K562 (cell line): ENCODE measurements around the gene ASIC1. TPM values are rescaled to one million over a fixed set of nuclear protein-coding genes. Genes with fewer than 3 reads are reported as not detected.
A peak's percentile ranks its signal among the peaks of the same experiment; 100 is the strongest.

Experiments
- AFF1 ChIP-seq, 2 experiments: fragments of 450-650 bp; IDR thresholded peaks; 2 replicates each; pipeline ENCODE4 v1.6.1; 2018; ENCODE audit warnings: mild to moderate bottlenecking in 2 of 2, low read depth in 1 of 2; ENCODE audit not compliant: partially characterized antibody in 2 of 2
- BRCA1 ChIP-seq, 2 experiments: fragments of 450-650 bp in 1 of 2; sonication (generic) in 1 of 2; formaldehyde crosslinking in 1 of 2; IDR thresholded peaks; 2 replicates each; pipeline versions ENCODE4 v1.5.0 to v1.6.1; 2017 to 2020; ENCODE audit warnings: mild to moderate bottlenecking in 1 of 2, missing genetic modification reagents in 1 of 2
- DLX4 ChIP-seq: fragments of 250-450 bp; sonication (Bioruptor Pico); IDR thresholded peaks from 2 replicates; pipeline ENCODE4 v1.6.1; 2021; ENCODE audit warnings: mild to moderate bottlenecking
- E2F6 ChIP-seq, 2 experiments: IDR thresholded peaks; 2 replicates each; pipeline ENCODE4 v1.6.1; 2011; ENCODE audit warnings: borderline replicate concordance in 1 of 2, control low read depth in 1 of 2, low read depth in 1 of 2, low read length in 1 of 2, mild to moderate bottlenecking in 1 of 2, mixed read lengths in 1 of 2, moderate library complexity in 1 of 2; ENCODE audit not compliant: insufficient read depth in 1 of 2, insufficient read length in 1 of 2, poor library complexity in 1 of 2, severe bottlenecking in 1 of 2; ENCODE audit errors: extremely low read depth in 1 of 2
- EGR1 ChIP-seq: fragments of 450-650 bp; conservative IDR thresholded peaks from 2 replicates; pipeline ENCODE4 v1.6.1; 2017; ENCODE audit warnings: mild to moderate bottlenecking
- HMGN3 ChIP-seq: IDR thresholded peaks from 2 replicates; pipeline ENCODE4 v1.6.1; 2011; ENCODE audit warnings: borderline replicate concordance, low read depth, mild to moderate bottlenecking, mixed read lengths, low read length; ENCODE audit not compliant: insufficient read length; ENCODE audit errors: extremely low read depth
- KLF10 ChIP-seq: fragments of 250-450 bp; sonication (Bioruptor Pico); IDR thresholded peaks from 2 replicates; pipeline ENCODE4 v1.6.1; 2021; ENCODE audit warnings: matching md5 sums
- MEF2A ChIP-seq: IDR thresholded peaks from 2 replicates; pipeline ENCODE4 v1.6.1; 2011; ENCODE audit warnings: low read depth, mild to moderate bottlenecking, low read length, moderate library complexity; ENCODE audit not compliant: control insufficient read depth
- PML ChIP-seq: IDR thresholded peaks from 2 replicates; pipeline ENCODE4 v1.6.1; 2012; ENCODE audit warnings: low read length, inconsistent platforms
- SMARCB1 ChIP-seq: IDR thresholded peaks from 2 replicates; pipeline ENCODE4 v1.6.1; 2011; ENCODE audit warnings: improper control_type of control experiment, low read depth; ENCODE audit not compliant: insufficient read length
- SRSF3 ChIP-seq: fragments of 200-400 bp; formaldehyde crosslinking; IDR thresholded peaks from 2 replicates; pipeline ENCODE4 v1.6.1; 2016; ENCODE audit warnings: mild to moderate bottlenecking, low read length, moderate library complexity; ENCODE audit not compliant: insufficient read depth
- THRAP3 ChIP-seq: fragments of 450-650 bp; IDR thresholded peaks from 2 replicates; pipeline ENCODE4 v1.6.1; 2016; ENCODE audit warnings: mild to moderate bottlenecking, inconsistent platforms, borderline replicate concordance
- THRB ChIP-seq: fragments of 450-650 bp; formaldehyde crosslinking; conservative IDR thresholded peaks from 2 replicates; pipeline ENCODE4 v1.4.0; 2022; ENCODE audit warnings: mild to moderate bottlenecking, missing genetic modification characterization
- ZBTB11 ChIP-seq, 3 experiments: fragments of 200-800 bp in 1 of 3; fragments of 250-450 bp in 1 of 3; fragments of 450-650 bp in 1 of 3; sonication (Bioruptor Pico) in 1 of 3; sonication (Bioruptor generic) in 1 of 3; formaldehyde crosslinking in 1 of 3; IDR thresholded peaks; 2 replicates each; pipeline versions ENCODE4 v1.6.1 to v1.8.0; 2016 to 2022; ENCODE audit warnings: mild to moderate bottlenecking in 2 of 3, missing genetic modification characterization in 2 of 3, missing compliant biosample characterization in 1 of 3, moderate library complexity in 1 of 3
- ZNF780A ChIP-seq: fragments of 250-450 bp; sonication (Bioruptor Pico); IDR thresholded peaks from 2 replicates; pipeline ENCODE4 v1.5.0; 2021; ENCODE audit warnings: mild to moderate bottlenecking
- polyA plus RNA-seq, 8 experiments: library from polyadenylated mRNA; depleted of rRNA in 4 of 8; stranded (reverse) in 5 of 8; unstranded in 3 of 8; fragments of >200 nt; fragmentation: Nextera tagmentation in 2 of 8; fragmentation: Illumina TruSeq in 1 of 8; extraction: Ambion mirVana in 2 of 8; extraction: Trizol in 1 of 8; gene quantifications; 2 replicates each; pipeline versions ENCODE4 v1.2.1 to v1.2.3, GENCODE V29; 2011 to 2014; ENCODE audit warnings: inconsistent platforms in 1 of 8, missing spikeins in 1 of 8
- total RNA-seq, 7 experiments: library from RNA; depleted of rRNA in 6 of 7; stranded (reverse); fragments of >200 nt in 6 of 7; fragmentation: Illumina TruSeq in 2 of 7; extraction: Trizol in 2 of 7; gene quantifications; 2 replicates each; pipeline versions ENCODE4 v1.2.1 to v1.2.3, GENCODE V29; 2011 to 2021; ENCODE audit warnings: low replicate concordance in 1 of 7

The ASIC1 gene
- total and polyA plus RNA-seq, 9 of the 15 experiments (the other 6 are each of a cell fraction or from before 2014, with no cell fraction given): 0.01 to 1.7 (median 0.45) TPM

- TF ChIP-seq BRCA1 (IDR thresholded peaks at IDR 0.05): no peak
- TF ChIP-seq BRCA1 (CRISPR knock-in tag; IDR thresholded peaks at IDR 0.05): no peak
- TF ChIP-seq E2F6 (IDR thresholded peaks at IDR 0.05; ENCODE audit: borderline replicate concordance in 1 of 2, extremely low read depth in 1 of 2, insufficient read depth in 1 of 2, insufficient read length in 1 of 2, low read depth in 1 of 2, low read length in 1 of 2, poor library complexity in 1 of 2, severe bottlenecking in 1 of 2): no peak
- TF ChIP-seq THRAP3: no peak
- no peak for TF ChIP-seq KLF10 (CRISPR knock-in tag)
- no peak for TF ChIP-seq DLX4
- TF ChIP-seq SMARCB1: no peak
- peak; percentile 53 for TF ChIP-seq HMGN3
- TF ChIP-seq EGR1: peak; percentile 87
- TF ChIP-seq AFF1 (IDR thresholded peaks at IDR 0.05; ENCODE audit: low read depth in 1 of 2, partially characterized antibody in 2 of 2): no peak
- TF ChIP-seq ZBTB11 (CRISPR knock-in tag; IDR thresholded peaks at IDR 0.05): no peak
- no peak for TF ChIP-seq ZNF780A (CRISPR knock-in tag)
- no peak for TF ChIP-seq PML
- TF ChIP-seq THRB (CRISPR knock-in tag): no peak
- TF ChIP-seq MEF2A: no peak
- TF ChIP-seq SRSF3: no peak
Observed at GRCh38 chr12:50032854-50033581, 24.4 kb upstream of the ASIC1 start (continued).
